ENCODE data around the gene SLC22A5. TPM values are rescaled to one million over a fixed set of nuclear protein-coding genes. Genes with fewer than 3 reads are reported as not detected.
A peak's percentile ranks its signal among the peaks of the same experiment; 100 is the strongest.

SLC22A5 gene
- total and polyA plus RNA-seq, 9 of the 15 experiments (the other 6 are each of a cell fraction or from before 2014, with no cell fraction given) = 3.0 to 16.6 (median 8.3) TPM

GRCh38 chr5:132369474-132370180 lies at the start of gene SLC22A5 (continued):
- TF ChIP-seq ZBTB26 (CRISPR knock-in tag; IDR thresholded peaks at IDR 0.05) = no peak
- no peak for TF ChIP-seq MEF2A (IDR thresholded peaks at IDR 0.05; ENCODE audit: control insufficient read depth, low read depth, low read length)
- no peak for TF ChIP-seq SIX5 (IDR thresholded peaks at IDR 0.05; ENCODE audit: borderline replicate concordance in 1 of 2, insufficient read depth in 1 of 2, low read depth in 1 of 2, low read length in 2 of 2)
- no peak for TF ChIP-seq ZFP30 (CRISPR knock-in tag; IDR thresholded peaks at IDR 0.05; ENCODE audit: borderline replicate concordance)
- peak; percentile 23; the same call in 1 of the 2 replicates for TF ChIP-seq E2F1 (CRISPR knock-in tag; IDR thresholded peaks at IDR 0.05)
- no peak for TF ChIP-seq SAP30 (IDR thresholded peaks at IDR 0.05; ENCODE audit: borderline replicate concordance, insufficient read depth, low read depth, low read length, poor library complexity, severe bottlenecking)
- peak in 1 of 2 experiments; percentile 34; a peak in 1 of 4 replicates for TF ChIP-seq MNT (conservative IDR thresholded peaks at IDR 0.05)
- TF ChIP-seq NFXL1 (CRISPR knock-in tag; IDR thresholded peaks at IDR 0.05) = no peak
- no peak for TF ChIP-seq CC2D1A (IDR thresholded peaks at IDR 0.05)
- TF ChIP-seq BCL6 (CRISPR knock-in tag; IDR thresholded peaks at IDR 0.05) = no peak
- peak; percentile 13 for TF ChIP-seq PHF20 (IDR thresholded peaks at IDR 0.05; ENCODE audit: partially characterized antibody)
- no peak for TF ChIP-seq FOXO4 (CRISPR knock-in tag; IDR thresholded peaks at IDR 0.05)
- no peak for TF ChIP-seq IRF2 (CRISPR knock-in tag; IDR thresholded peaks at IDR 0.05)
